Retinal pigment epithelial cell (primary cell): ENCODE results near the gene IPO9.
A peak's percentile ranks its signal among the peaks of the same experiment; 100 is the strongest.

ENCODE experiments used
- DNase-seq: peaks from one replicate; pipeline ENCODE4 v3.0.0-alpha.2; 2010; ENCODE audit warnings: low read depth
- H3K4me3 ChIP-seq: 2 replicates; pipeline ENCODE4 v1.5.1; 2011; ENCODE audit warnings: mild to moderate bottlenecking, low read length, control low read depth, moderate library complexity
- CTCF ChIP-seq: conservative IDR thresholded peaks from 2 replicates; pipeline ENCODE4 v1.5.1; 2011; ENCODE audit warnings: low read depth, low read length, control low read depth, inconsistent platforms

Gene IPO9

GRCh38 chr1:201783572-201783971 lies 45.4 kb upstream of the IPO9 start:
- DNase-seq, result no peak
- H3K4me3 ChIP-seq, result no peak overlapping the region
- peak; percentile 22 for TF ChIP-seq CTCF

- DNase-seq, result no peak
- no peak for TF ChIP-seq CTCF
- H3K4me3 ChIP-seq, result no peak overlapping the region
Observed at GRCh38 chr1:201785291-201785690, 43.7 kb upstream of the IPO9 start.

GRCh38 chr1:201786824-201787223 lies 42.1 kb upstream of the IPO9 start:
- no peak for DNase-seq
- no peak for TF ChIP-seq CTCF
- no peak overlapping the region for H3K4me3 ChIP-seq

GRCh38 chr1:201788296-201788695 lies 40.7 kb upstream of the IPO9 start:
- DNase-seq, result no peak
- no peak for TF ChIP-seq CTCF
- H3K4me3 ChIP-seq, result no peak overlapping the region

GRCh38 chr1:201789245-201789644 lies 39.7 kb upstream of the IPO9 start:
- no peak for DNase-seq
- TF ChIP-seq CTCF, result no peak
- H3K4me3 ChIP-seq, result no peak overlapping the region

- TF ChIP-seq CTCF, result no peak
- H3K4me3 ChIP-seq, result no peak overlapping the region
- no peak for DNase-seq
Observed at GRCh38 chr1:201790261-201790660, 38.7 kb upstream of the IPO9 start.

GRCh38 chr1:201791051-201791778 lies 37.7 kb upstream of the IPO9 start:
- DNase-seq, result no peak
- no peak for TF ChIP-seq CTCF
- H3K4me3 ChIP-seq, result no peak overlapping the region
